NCI-H2081 (cell line): Measurements from ENCODE around the gene LPIN1.
"Not testable (repeated sequence)": the region's sequence is repeated elsewhere in the genome, so short reads cannot be mapped to it uniquely, and the experiment has no call there.

Experiments
- DNase-seq, 2 experiments: peaks; one replicate each; lab custom pipeline; 2025; lab: John Stamatoyannopoulos, UW

LPIN1 gene

GRCh38 chr2:11743846-11744553, 2.4 kb upstream of the LPIN1 start:
- peak; percentile 71 to 87 for DNase-seq

GRCh38 chr2:11744631-11745394, 1.6 kb upstream of the LPIN1 start:
- DNase-seq, result peak in 1 of 2 experiments; percentile 31

GRCh38 chr2:11745613-11746375, 638 bp upstream of the LPIN1 start:
- no peak for DNase-seq

GRCh38 chr2:11746807-11747459, 501 bp downstream of the LPIN1 start:
- peak in 1 of 2 experiments; percentile 34 for DNase-seq

GRCh38 chr2:11748018-11748860, 1.8 kb downstream of the LPIN1 start:
- no peak for DNase-seq

- no peak for DNase-seq
These were observed 2.6 kb downstream of the LPIN1 start for GRCh38 chr2:11748861-11749645.

- no peak for DNase-seq
These were observed 3.4 kb downstream of the LPIN1 start for GRCh38 chr2:11749646-11750349.

GRCh38 chr2:11750422-11750821, 4.0 kb downstream of the LPIN1 start:
- no peak for DNase-seq

GRCh38 chr2:11750917-11751316, 4.5 kb downstream of the LPIN1 start:
- no peak for DNase-seq

- peak in 1 of 2 experiments; percentile 40 for DNase-seq
These were observed 6.5 kb downstream of the LPIN1 start for GRCh38 chr2:11752906-11753305.

GRCh38 chr2:11753452-11753885, 7.0 kb downstream of the LPIN1 start:
- DNase-seq, result peak; percentile 83 to 96

GRCh38 chr2:11753886-11754699, 7.7 kb downstream of the LPIN1 start:
- DNase-seq, result peak; percentile 38 to 80

- DNase-seq, result no peak
These were observed 8.2 kb downstream of the LPIN1 start for GRCh38 chr2:11754700-11755015.

GRCh38 chr2:11757101-11757500, 10.7 kb downstream of the LPIN1 start:
- peak in 1 of 2 experiments; percentile 47 for DNase-seq

GRCh38 chr2:11758187-11758586, 11.8 kb downstream of the LPIN1 start:
- DNase-seq, result no peak

GRCh38 chr2:11758647-11759046, 12.2 kb downstream of the LPIN1 start:
- DNase-seq, result no peak

- not testable (repeated sequence) for DNase-seq
These were observed 12.9 kb downstream of the LPIN1 start for GRCh38 chr2:11759182-11759975.

- no peak for DNase-seq
These were observed 14.8 kb downstream of the LPIN1 start for GRCh38 chr2:11761259-11761658.
